Measurements from ENCODE around the gene TEC. TPM values are rescaled to one million over a fixed set of nuclear protein-coding genes. Genes with fewer than 3 reads are reported as not detected.

TEC gene
- polyA plus RNA-seq, 1 of the 3 experiments (the other 2 are of a cell fraction): 0.85 TPM

DNA sequence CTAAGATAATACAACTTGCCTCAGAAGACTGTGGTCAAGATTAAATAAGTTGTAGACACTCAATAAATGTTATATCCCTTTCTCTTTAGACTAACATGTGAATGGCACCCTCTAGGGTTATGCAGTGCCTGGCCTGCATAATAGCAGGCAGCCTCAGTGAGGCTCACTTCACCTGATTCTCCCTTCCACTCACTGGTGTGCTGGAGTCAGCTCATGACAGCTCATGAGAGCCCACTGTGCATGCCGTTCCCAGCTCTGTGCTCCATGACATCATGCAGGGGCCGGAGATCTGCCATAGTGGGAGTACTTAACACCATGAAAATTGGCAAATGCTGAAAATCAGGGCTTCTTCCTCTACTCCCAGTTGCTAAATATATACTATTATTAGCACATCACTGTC is 64.5 kb downstream of the TEC start:
- no peaks in the 10 kb centered on the region for H3F3A ChIP-seq (replicated peaks; ENCODE audit: insufficient read depth)
- no peaks in the 10 kb centered on the region for H3K79me2 ChIP-seq (ENCODE audit: insufficient read depth)
- no peak for DNase-seq
- no peak overlapping the region for H3K4me2 ChIP-seq
- H3K27ac ChIP-seq (ENCODE audit: low read depth in 2 of 2, low read length in 1 of 2): no peak overlapping the region
- H3K9ac ChIP-seq: no peak overlapping the region
- no peak overlapping the region for H3K4me3 ChIP-seq (ENCODE audit: low read depth in 2 of 2, low read length in 1 of 2)
- TF ChIP-seq RCOR1 (IDR thresholded peaks at IDR 0.05; ENCODE audit: low read length) (no peak), FOXM1 (IDR thresholded peaks at IDR 0.05; ENCODE audit: low read depth) (no peak), NRF1 (IDR thresholded peaks at IDR 0.05; ENCODE audit: low read depth, low read length) (no peak), FOXJ3 (CRISPR knock-in tag; IDR thresholded peaks at IDR 0.05) (no peak), RAD21 (IDR thresholded peaks at IDR 0.05; ENCODE audit: low read length) (no peak), CHD2 (IDR thresholded peaks at IDR 0.05; ENCODE audit: low read length, partially characterized antibody) (no peak), EP300 (IDR thresholded peaks at IDR 0.05; ENCODE audit: borderline replicate concordance in 1 of 2, low read depth in 1 of 2, low read length in 1 of 2) (no peak), RXRA (IDR thresholded peaks at IDR 0.05; ENCODE audit: borderline replicate concordance, low read depth) (no peak), FOSL2 (IDR thresholded peaks at IDR 0.05; ENCODE audit: borderline replicate concordance, low read depth) (no peak), ELF1 (IDR thresholded peaks at IDR 0.05) (no peak), SIN3A (IDR thresholded peaks at IDR 0.05; ENCODE audit: borderline replicate concordance, low read depth, low read length) (no peak), POLR2AphosphoS5 (IDR thresholded peaks at IDR 0.05; ENCODE audit: low read depth, low read length) (no peak), GATA2 (CRISPR knock-in tag; IDR thresholded peaks at IDR 0.05) (no peak), YY1 (IDR thresholded peaks at IDR 0.05; ENCODE audit: low read depth) (no peak), GABPA (IDR thresholded peaks at IDR 0.05; ENCODE audit: low read depth) (no peak), RFX5 (IDR thresholded peaks at IDR 0.05; ENCODE audit: low read length) (no peak), SMC3 (IDR thresholded peaks at IDR 0.05; ENCODE audit: low read depth, low read length) (no peak)
- TF ChIP-seq, protein P1, sequence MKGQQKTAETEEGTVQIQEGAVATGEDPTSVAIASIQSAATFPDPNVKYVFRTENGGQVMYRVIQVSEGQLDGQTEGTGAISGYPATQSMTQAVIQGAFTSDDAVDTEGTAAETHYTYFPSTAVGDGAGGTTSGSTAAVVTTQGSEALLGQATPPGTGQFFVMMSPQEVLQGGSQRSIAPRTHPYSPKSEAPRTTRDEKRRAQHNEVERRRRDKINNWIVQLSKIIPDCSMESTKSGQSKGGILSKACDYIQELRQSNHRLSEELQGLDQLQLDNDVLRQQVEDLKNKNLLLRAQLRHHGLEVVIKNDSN (IDR thresholded peaks at IDR 0.05; ENCODE audit: borderline replicate concordance, low read depth): no peak
- TF ChIP-seq, protein P2, sequence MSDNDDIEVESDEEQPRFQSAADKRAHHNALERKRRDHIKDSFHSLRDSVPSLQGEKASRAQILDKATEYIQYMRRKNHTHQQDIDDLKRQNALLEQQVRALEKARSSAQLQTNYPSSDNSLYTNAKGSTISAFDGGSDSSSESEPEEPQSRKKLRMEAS (IDR thresholded peaks at IDR 0.05; ENCODE audit: low read depth): no peak
- CTCF ChIA-PET: interaction anchor here (0.6 kb wide), 1 partner anchor 915 kb away, joined by 3 read pairs; no protein-coding TSS in a partner anchor
- POLR2A ChIA-PET: no interaction called here
- H3K4me1 ChIP-seq (ENCODE audit: control insufficient read depth in 1 of 2, insufficient read depth in 2 of 2, low read depth in 1 of 2, low read length in 1 of 2): no peaks in the 10 kb centered on the region
- no peak overlapping the region for H2AFZ ChIP-seq (ENCODE audit: low read depth)
- 94% methylated on average over 2 of the region's 2 CpGs for WGBS (ENCODE audit: low lambda C conversion rate)
- H3K9me2 ChIP-seq: no peaks in the 10 kb centered on the region
- no peaks in the 10 kb centered on the region for H3K27me3 ChIP-seq (ENCODE audit: insufficient read depth)
- H3K9me3 ChIP-seq: no peaks in the 10 kb centered on the region
- no peaks in the 10 kb centered on the region for H4K20me1 ChIP-seq (ENCODE audit: insufficient read depth)
- H3K36me3 ChIP-seq (replicated peaks in 1 of 2; ENCODE audit: control insufficient read depth in 1 of 2, insufficient read depth in 2 of 2, low read length in 1 of 2): no peaks in the 10 kb centered on the region

DNA sequence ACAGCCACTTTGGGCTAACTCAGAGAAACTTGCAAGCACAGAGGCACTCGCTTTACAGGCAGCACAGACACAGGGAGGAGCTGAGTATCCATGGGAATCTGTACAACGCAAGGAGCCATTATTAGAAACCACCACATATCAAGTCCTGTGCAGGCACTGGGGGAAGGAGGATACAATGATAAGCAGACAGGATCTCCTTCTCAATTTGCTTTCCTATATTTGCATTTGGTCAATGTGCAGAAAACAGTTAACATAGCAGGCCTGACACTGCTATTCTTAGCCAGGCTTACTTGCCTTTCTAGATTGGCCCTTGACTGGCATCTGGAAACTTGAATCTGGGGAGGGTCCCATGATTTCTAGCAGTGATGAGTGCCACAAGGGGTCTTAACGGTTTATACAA is 65.8 kb downstream of the TEC start:
- no peaks in the 10 kb centered on the region for H4K20me1 ChIP-seq (ENCODE audit: insufficient read depth)
- H3K9ac ChIP-seq: no peak overlapping the region
- TF ChIP-seq, protein P3, sequence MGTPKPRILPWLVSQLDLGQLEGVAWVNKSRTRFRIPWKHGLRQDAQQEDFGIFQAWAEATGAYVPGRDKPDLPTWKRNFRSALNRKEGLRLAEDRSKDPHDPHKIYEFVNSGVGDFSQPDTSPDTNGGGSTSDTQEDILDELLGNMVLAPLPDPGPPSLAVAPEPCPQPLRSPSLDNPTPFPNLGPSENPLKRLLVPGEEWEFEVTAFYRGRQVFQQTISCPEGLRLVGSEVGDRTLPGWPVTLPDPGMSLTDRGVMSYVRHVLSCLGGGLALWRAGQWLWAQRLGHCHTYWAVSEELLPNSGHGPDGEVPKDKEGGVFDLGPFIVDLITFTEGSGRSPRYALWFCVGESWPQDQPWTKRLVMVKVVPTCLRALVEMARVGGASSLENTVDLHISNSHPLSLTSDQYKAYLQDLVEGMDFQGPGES (IDR thresholded peaks at IDR 0.05; ENCODE audit: low read depth, low read length): no peak
- no peak for TF ChIP-seq TEAD4 (IDR thresholded peaks at IDR 0.05; ENCODE audit: borderline replicate concordance, insufficient read depth)
- TF ChIP-seq RXRA (IDR thresholded peaks at IDR 0.05; ENCODE audit: borderline replicate concordance, low read depth): no peak
- no peak for TF ChIP-seq FOXJ3 (CRISPR knock-in tag; IDR thresholded peaks at IDR 0.05)
- TF ChIP-seq NFIC (IDR thresholded peaks at IDR 0.05; ENCODE audit: borderline replicate concordance): no peak
- TF ChIP-seq, protein P4, sequence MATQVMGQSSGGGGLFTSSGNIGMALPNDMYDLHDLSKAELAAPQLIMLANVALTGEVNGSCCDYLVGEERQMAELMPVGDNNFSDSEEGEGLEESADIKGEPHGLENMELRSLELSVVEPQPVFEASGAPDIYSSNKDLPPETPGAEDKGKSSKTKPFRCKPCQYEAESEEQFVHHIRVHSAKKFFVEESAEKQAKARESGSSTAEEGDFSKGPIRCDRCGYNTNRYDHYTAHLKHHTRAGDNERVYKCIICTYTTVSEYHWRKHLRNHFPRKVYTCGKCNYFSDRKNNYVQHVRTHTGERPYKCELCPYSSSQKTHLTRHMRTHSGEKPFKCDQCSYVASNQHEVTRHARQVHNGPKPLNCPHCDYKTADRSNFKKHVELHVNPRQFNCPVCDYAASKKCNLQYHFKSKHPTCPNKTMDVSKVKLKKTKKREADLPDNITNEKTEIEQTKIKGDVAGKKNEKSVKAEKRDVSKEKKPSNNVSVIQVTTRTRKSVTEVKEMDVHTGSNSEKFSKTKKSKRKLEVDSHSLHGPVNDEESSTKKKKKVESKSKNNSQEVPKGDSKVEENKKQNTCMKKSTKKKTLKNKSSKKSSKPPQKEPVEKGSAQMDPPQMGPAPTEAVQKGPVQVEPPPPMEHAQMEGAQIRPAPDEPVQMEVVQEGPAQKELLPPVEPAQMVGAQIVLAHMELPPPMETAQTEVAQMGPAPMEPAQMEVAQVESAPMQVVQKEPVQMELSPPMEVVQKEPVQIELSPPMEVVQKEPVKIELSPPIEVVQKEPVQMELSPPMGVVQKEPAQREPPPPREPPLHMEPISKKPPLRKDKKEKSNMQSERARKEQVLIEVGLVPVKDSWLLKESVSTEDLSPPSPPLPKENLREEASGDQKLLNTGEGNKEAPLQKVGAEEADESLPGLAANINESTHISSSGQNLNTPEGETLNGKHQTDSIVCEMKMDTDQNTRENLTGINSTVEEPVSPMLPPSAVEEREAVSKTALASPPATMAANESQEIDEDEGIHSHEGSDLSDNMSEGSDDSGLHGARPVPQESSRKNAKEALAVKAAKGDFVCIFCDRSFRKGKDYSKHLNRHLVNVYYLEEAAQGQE (IDR thresholded peaks at IDR 0.05; ENCODE audit: low read depth, low read length): no peak
- TF ChIP-seq YY1 (IDR thresholded peaks at IDR 0.05; ENCODE audit: low read depth): no peak
- no peak for TF ChIP-seq ELF1 (IDR thresholded peaks at IDR 0.05)
- no peak for TF ChIP-seq FOSL2 (IDR thresholded peaks at IDR 0.05; ENCODE audit: borderline replicate concordance, low read depth)
- TF ChIP-seq GATA2 (CRISPR knock-in tag; IDR thresholded peaks at IDR 0.05): no peak
- no peak for TF ChIP-seq TCF12 (IDR thresholded peaks at IDR 0.05)
- no peak for TF ChIP-seq MXI1 (IDR thresholded peaks at IDR 0.05; ENCODE audit: low read depth, low read length)
- H3F3A ChIP-seq (replicated peaks; ENCODE audit: insufficient read depth): no peaks in the 10 kb centered on the region
- no peak overlapping the region for H3K4me3 ChIP-seq (ENCODE audit: low read depth in 2 of 2, low read length in 1 of 2)
- H3K9me2 ChIP-seq: no peaks in the 10 kb centered on the region
- DNase-seq: no peak
- no peaks in the 10 kb centered on the region for H3K9me3 ChIP-seq
- H3K36me3 ChIP-seq (replicated peaks in 1 of 2; ENCODE audit: control insufficient read depth in 1 of 2, insufficient read depth in 2 of 2, low read length in 1 of 2): no peaks in the 10 kb centered on the region
- no peaks in the 10 kb centered on the region for H3K27me3 ChIP-seq (ENCODE audit: insufficient read depth)
- no peaks in the 10 kb centered on the region for H3K4me1 ChIP-seq (ENCODE audit: control insufficient read depth in 1 of 2, insufficient read depth in 2 of 2, low read depth in 1 of 2, low read length in 1 of 2)
- no peak overlapping the region for H2AFZ ChIP-seq (ENCODE audit: low read depth)
- ChIA-PET CTCF (interaction anchor here (0.7 kb wide), 1 partner anchor 10 kb away, joined by 4 read pairs; no protein-coding TSS in a partner anchor), POLR2A (no interaction called here)
- no peak overlapping the region for H3K27ac ChIP-seq (ENCODE audit: low read depth in 2 of 2, low read length in 1 of 2)
- WGBS (ENCODE audit: low lambda C conversion rate): 91% methylated on average over 3 of the region's 3 CpGs
- H3K4me2 ChIP-seq: no peak overlapping the region
- H3K79me2 ChIP-seq (ENCODE audit: insufficient read depth): no peaks in the 10 kb centered on the region

All from SK-N-SH (cell line).